Adipocyte (in vitro differentiated cells): ENCODE data around the gene DAO.
"Not testable (repeated sequence)": the region's sequence is repeated elsewhere in the genome, so short reads cannot be mapped to it uniquely, and the experiment has no call there.

Experiments used
- DNase-seq: peaks from one replicate; pipeline ENCODE4 v3.0.0-alpha.2; 2015; ENCODE audit warnings: low read depth
- H3K27me3 ChIP-seq: replicated peaks from 2 replicates; pipeline ENCODE4 v1.7.0; 2013; ENCODE audit warnings: mild to moderate bottlenecking, low read length, moderate library complexity; ENCODE audit not compliant: control insufficient read depth, insufficient read depth
- H3K36me3 ChIP-seq: 2 replicates; pipeline ENCODE4 v1.7.0; 2013; ENCODE audit warnings: low read length, mild to moderate bottlenecking, moderate library complexity; ENCODE audit not compliant: control insufficient read depth, insufficient read depth, severe bottlenecking
- H3K4me1 ChIP-seq: 2 replicates; pipeline ENCODE4 v1.7.0; 2013; ENCODE audit warnings: mild to moderate bottlenecking, low read length, moderate library complexity; ENCODE audit not compliant: control insufficient read depth, insufficient read depth
- H3K4me3 ChIP-seq: 2 replicates; pipeline ENCODE4 v1.7.0; 2013; ENCODE audit warnings: mild to moderate bottlenecking, low read length, moderate library complexity
- H3K9ac ChIP-seq: 2 replicates; pipeline ENCODE4 v1.7.0; 2013; ENCODE audit warnings: mild to moderate bottlenecking, low read length, moderate library complexity
- H3K9me3 ChIP-seq: 2 replicates; pipeline ENCODE4 v1.7.0; 2013; ENCODE audit warnings: mild to moderate bottlenecking, low read length, moderate library complexity; ENCODE audit not compliant: control insufficient read depth

Gene DAO

GRCh38 chr12:108859923-108860291 is 20.0 kb upstream of the DAO start:
- H3K27me3 ChIP-seq: no peaks in the 10 kb centered on the region
- no peak overlapping the region for H3K9ac ChIP-seq
- peaks cover 25% of the 10 kb centered on the region for H3K4me1 ChIP-seq
- no peak overlapping the region for H3K4me3 ChIP-seq
- H3K9me3 ChIP-seq: no peaks in the 10 kb centered on the region
- no peaks in the 10 kb centered on the region for H3K36me3 ChIP-seq
- DNase-seq: no peak

GRCh38 chr12:108860443-108860842 is 19.4 kb upstream of the DAO start:
- no peak overlapping the region for H3K4me3 ChIP-seq
- no peak for DNase-seq
- H3K27me3 ChIP-seq: no peaks in the 10 kb centered on the region
- H3K36me3 ChIP-seq: no peaks in the 10 kb centered on the region
- peaks cover 20% of the 10 kb centered on the region for H3K4me1 ChIP-seq
- H3K9ac ChIP-seq: no peak overlapping the region
- H3K9me3 ChIP-seq: no peaks in the 10 kb centered on the region

- DNase-seq: no peak
Observed at GRCh38 chr12:108861878-108862587, 17.9 kb upstream of the DAO start.

GRCh38 chr12:108862588-108862959 is 17.3 kb upstream of the DAO start:
- no peaks in the 10 kb centered on the region for H3K36me3 ChIP-seq
- no peak overlapping the region for H3K9ac ChIP-seq
- peaks cover 11% of the 10 kb centered on the region for H3K4me1 ChIP-seq
- no peak for DNase-seq
- no peak overlapping the region for H3K4me3 ChIP-seq
- H3K9me3 ChIP-seq: no peaks in the 10 kb centered on the region
- H3K27me3 ChIP-seq: no peaks in the 10 kb centered on the region

More at GRCh38 chr12:108861878-108862587, 17.9 kb upstream of the DAO start:
- H3K9me3 ChIP-seq: no peaks in the 10 kb centered on the region
- H3K4me3 ChIP-seq: no peak overlapping the region
- H3K9ac ChIP-seq: no peak overlapping the region
- H3K36me3 ChIP-seq: no peaks in the 10 kb centered on the region
- H3K27me3 ChIP-seq: no peaks in the 10 kb centered on the region
- H3K4me1 ChIP-seq: peaks cover 11% of the 10 kb centered on the region

- no peak for DNase-seq
- H3K36me3 ChIP-seq: no peaks in the 10 kb centered on the region
- H3K27me3 ChIP-seq: no peaks in the 10 kb centered on the region
Observed at GRCh38 chr12:108865169-108865568, 14.7 kb upstream of the DAO start.

GRCh38 chr12:108866083-108866482 is 13.8 kb upstream of the DAO start:
- H3K36me3 ChIP-seq, DNase-seq, H3K4me3 ChIP-seq, H3K27me3 ChIP-seq, H3K9ac ChIP-seq, H3K4me1 ChIP-seq, H3K9me3 ChIP-seq: not testable (repeated sequence)

More at GRCh38 chr12:108865169-108865568, 14.7 kb upstream of the DAO start:
- no peak overlapping the region for H3K4me3 ChIP-seq
- H3K9me3 ChIP-seq: no peaks in the 10 kb centered on the region
- no peaks in the 10 kb centered on the region for H3K4me1 ChIP-seq
- H3K9ac ChIP-seq: no peak overlapping the region

GRCh38 chr12:108868781-108869180 is 11.1 kb upstream of the DAO start:
- Histone ChIP-seq H3K36me3 (no peaks in the 10 kb centered on the region), H3K9ac (no peak overlapping the region), H3K9me3 (no peaks in the 10 kb centered on the region), H3K27me3 (no peaks in the 10 kb centered on the region), H3K4me3 (no peak overlapping the region), H3K4me1 (no peaks in the 10 kb centered on the region)
- no peak for DNase-seq

GRCh38 chr12:108875280-108875679 is 4.6 kb upstream of the DAO start:
- H3K4me3 ChIP-seq: no peak overlapping the region

GRCh38 chr12:108875682-108876361 is 4.1 kb upstream of the DAO start:
- Histone ChIP-seq H3K27me3 (no peaks in the 10 kb centered on the region), H3K4me3 (no peak overlapping the region), H3K36me3 (no peaks in the 10 kb centered on the region), H3K4me1 (no peaks in the 10 kb centered on the region), H3K9ac (no peak overlapping the region), H3K9me3 (no peaks in the 10 kb centered on the region)
- no peak for DNase-seq

More at GRCh38 chr12:108875280-108875679, 4.6 kb upstream of the DAO start:
- H3K9me3 ChIP-seq: no peaks in the 10 kb centered on the region
- H3K27me3 ChIP-seq: no peaks in the 10 kb centered on the region
- H3K9ac ChIP-seq: no peak overlapping the region
- no peaks in the 10 kb centered on the region for H3K36me3 ChIP-seq
- DNase-seq: no peak
- H3K4me1 ChIP-seq: no peaks in the 10 kb centered on the region

- Histone ChIP-seq H3K9me3 (no peaks in the 10 kb centered on the region), H3K4me1 (no peaks in the 10 kb centered on the region), H3K4me3 (no peak overlapping the region), H3K27me3 (no peaks in the 10 kb centered on the region), H3K36me3 (no peaks in the 10 kb centered on the region), H3K9ac (no peak overlapping the region)
- no peak for DNase-seq
Observed at GRCh38 chr12:108876550-108876949, 3.3 kb upstream of the DAO start.

GRCh38 chr12:108881953-108882352 is 2.1 kb downstream of the DAO start:
- no peak for DNase-seq
- Histone ChIP-seq H3K4me1 (no peaks in the 10 kb centered on the region), H3K9me3 (no peaks in the 10 kb centered on the region), H3K36me3 (no peaks in the 10 kb centered on the region), H3K4me3 (no peak overlapping the region), H3K27me3 (peaks cover 8% of the 10 kb centered on the region), H3K9ac (no peak overlapping the region)
